Middle frontal gyrus (tissue), 1 donor: Measurements from ENCODE around the gene TOMM20L.

ENCODE experiments used
- DNase-seq: peaks from one replicate; pipeline ENCODE4 v3.0.0-alpha.2; 2015; ENCODE audit warnings: low spot score; ENCODE audit errors: extremely low spot score

TOMM20L gene

GRCh38 chr14:58426670-58427280 is 31.0 kb downstream of the TOMM20L start:
- peak; percentile 48 for DNase-seq

DNA sequence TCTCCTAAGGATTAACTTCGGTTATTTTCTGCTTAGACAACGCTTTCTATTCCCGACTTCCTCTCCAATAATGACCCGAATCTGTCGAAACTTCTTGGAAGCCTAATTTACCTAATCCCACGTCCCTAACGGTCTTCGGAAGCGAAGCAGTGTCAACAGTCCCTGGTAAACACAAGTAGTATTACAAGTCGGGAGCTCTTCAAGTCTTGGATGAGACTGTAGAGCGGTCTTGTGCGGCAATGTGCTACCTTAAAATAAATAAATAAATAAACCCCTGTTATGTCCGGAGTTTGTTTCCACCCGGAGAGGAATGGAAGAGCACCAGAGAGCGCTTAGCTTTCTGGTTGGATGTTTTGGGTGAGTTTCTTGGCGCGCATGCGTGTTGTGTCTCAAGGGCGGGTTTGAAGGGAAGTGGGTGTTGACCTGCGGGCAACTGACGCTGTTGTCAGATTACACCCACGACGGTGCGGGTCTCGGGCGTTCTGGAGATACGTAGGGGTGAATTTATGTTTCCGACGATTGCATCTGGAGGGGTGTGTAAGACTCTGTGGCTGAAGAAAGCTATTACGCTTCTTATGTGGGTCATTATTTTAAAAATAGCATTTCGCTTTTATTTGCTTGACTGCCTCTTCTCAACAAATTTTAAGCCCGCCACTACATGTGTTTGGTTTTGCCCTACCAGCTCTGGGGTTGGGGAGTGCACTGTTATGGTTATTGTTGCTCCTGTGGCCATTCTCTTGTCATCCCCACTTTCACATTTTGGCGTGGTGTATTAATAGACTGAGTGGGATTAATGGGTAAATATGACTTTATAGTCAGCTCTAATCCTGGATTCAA is 31.8 kb downstream of the TOMM20L start, which contains the start of the genes KIAA0586 and TIMM9:
KIAA0586 (plus strand) TSS at position 439 of the 837 bp plus-strand sequence. CDS start 546 bp downstream, outside the sequence.
TIMM9 (minus strand) TSS at position 251 of the 837 bp plus-strand sequence. CDS start 15,586 bp downstream, outside the sequence.
- peak; percentile 92 for DNase-seq

GRCh38 chr14:58428118-58428683 is 32.5 kb downstream of the TOMM20L start:
- no peak for DNase-seq

GRCh38 chr14:58430156-58430555 is 34.4 kb downstream of the TOMM20L start:
- no peak for DNase-seq

DNA sequence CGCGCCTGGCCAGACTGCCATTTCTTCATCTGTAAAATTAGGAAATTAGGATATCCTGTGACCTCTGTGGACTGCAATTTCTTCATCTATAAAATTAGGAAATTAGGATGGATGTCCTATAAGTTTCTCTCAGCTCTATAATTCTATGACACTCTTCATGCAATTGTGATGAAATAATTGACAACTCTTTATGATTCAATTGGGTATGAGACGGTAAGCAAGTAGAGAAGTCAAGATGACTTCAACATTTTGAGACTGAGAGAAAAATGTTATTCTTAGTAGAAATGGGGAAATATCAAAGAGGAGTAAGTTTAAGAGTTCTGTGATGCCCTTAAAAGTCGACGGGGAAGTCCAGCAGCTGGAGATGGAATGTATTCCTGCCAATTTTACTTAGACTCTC is 43.7 kb downstream of the TOMM20L start:
- no peak for DNase-seq

DNA sequence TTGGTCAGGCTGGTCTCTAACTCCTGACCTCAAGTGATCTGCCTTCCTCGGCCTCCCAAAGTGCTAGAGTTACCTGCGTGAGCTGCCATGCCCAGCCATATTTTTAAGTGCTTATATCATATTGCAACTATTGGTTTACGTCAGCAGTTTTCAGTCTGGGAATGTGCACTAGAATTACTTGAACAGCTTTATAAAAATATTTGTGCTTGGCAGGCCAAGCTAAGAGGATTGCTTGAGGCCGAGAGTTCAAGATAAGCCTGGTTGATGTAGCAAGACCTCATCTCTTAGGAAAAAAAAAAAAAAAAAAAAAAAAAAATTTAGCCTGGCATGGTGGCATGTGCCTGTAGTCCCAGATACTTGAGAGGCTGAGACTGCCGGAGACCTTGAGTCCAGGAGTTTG is 48.9 kb downstream of the TOMM20L start:
- no peak for DNase-seq

DNA sequence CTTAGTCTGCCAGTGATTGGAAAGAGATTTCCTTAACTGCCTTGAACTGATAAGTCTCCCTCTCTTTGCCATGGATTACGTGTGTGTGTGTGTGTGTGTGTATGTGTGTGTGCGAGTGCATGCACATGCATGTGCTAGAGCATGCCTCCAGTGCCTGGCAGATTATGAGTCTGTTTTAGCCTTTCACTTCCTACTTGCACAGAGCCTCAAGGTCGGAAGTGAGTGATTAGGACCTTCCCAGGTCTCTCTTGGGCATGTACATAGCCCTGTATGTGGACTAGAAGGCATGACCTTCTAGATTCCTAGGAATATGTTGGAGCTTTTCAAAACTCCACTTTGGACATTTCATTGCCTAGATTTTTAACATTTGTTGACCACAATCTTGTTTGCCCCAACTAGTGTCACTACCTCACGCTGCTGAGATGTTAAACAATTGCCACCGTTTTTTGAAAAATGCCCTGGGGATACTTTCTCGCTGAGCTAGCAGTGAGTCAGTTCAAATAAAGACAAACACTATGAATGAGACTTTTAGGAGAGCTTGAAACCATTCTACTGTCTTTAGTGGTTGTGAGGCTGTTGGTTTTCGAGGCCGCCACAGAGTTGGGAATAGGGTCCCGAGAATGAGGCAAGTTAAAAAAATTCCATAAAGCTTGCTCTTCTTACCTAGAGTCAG is 60.0 kb downstream of the TOMM20L start:
- no peak for DNase-seq
